Measurements from ENCODE around the gene PRKAG2.

PRKAG2 gene

GRCh38 chr7:151712810-151713125, 164.1 kb downstream of the PRKAG2 start:
- H3K27ac ChIP-seq = no peak overlapping the region
- no peak for TF ChIP-seq ZFX (IDR thresholded peaks at IDR 0.05; ENCODE audit: borderline replicate concordance)
- no peak for TF ChIP-seq CTCF (IDR thresholded peaks at IDR 0.05)

DNA sequence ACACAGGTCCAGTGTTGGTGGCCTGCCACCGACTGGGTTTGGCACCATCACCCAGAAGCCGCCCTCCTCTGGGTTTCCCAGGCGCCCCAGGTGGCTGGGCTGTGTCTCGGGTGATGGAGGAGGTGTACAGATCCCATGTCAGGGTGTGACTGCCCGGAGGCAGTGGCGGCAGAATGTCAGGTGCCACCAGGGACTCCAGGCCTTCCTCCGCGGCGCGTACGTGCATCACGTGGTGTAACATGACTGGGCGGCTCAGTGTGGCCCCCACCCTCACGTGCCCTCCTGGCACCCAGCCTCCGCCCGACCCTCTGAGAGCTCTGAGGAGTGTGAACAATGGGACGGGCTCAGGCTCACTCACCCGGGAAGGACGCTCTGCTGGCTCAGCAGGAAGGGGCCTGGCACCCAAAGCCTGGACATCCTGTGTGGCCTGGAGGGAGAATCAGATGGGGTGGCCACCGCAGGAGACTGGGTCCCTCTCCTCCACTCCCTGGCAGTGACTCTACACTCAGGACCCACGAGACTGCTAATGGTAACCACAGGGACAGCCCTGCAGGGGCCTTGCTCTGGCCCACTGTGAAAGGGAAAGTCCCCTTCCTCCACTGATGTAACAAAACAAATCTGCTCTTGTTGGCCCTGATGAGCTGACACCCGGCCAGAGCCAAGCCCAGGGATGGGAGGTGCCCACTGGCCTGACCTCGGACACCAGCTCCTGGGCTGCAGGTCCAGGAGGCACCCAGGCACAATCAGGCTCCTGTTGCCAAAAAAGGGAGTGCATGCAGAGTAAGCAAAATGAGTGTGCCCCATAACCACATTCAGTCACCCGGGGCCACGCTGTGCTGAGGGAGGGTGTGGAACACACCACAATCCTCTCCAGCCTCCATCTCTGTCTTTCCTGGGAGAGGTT, 164.8 kb downstream of the PRKAG2 start:
- H3K27ac ChIP-seq = no peak overlapping the region

GRCh38 chr7:151711435-151711872, 165.5 kb downstream of the PRKAG2 start:
- H3K27ac ChIP-seq = no peak overlapping the region
- TF ChIP-seq ZFX (IDR thresholded peaks at IDR 0.05; ENCODE audit: borderline replicate concordance) = no peak
- TF ChIP-seq CTCF (IDR thresholded peaks at IDR 0.05) = no peak

More for the DNA sequence above, 164.8 kb downstream of the PRKAG2 start:
- TF ChIP-seq CTCF (IDR thresholded peaks at IDR 0.05) (no peak), ZFX (IDR thresholded peaks at IDR 0.05; ENCODE audit: borderline replicate concordance) (no peak)

- H3K27ac ChIP-seq = no peak overlapping the region
- TF ChIP-seq CTCF (IDR thresholded peaks at IDR 0.05) (no peak), ZFX (IDR thresholded peaks at IDR 0.05; ENCODE audit: borderline replicate concordance) (no peak)
These were observed 166.1 kb downstream of the PRKAG2 start for GRCh38 chr7:151710646-151711434.

GRCh38 chr7:151710121-151710640, 166.7 kb downstream of the PRKAG2 start:
- no peak overlapping the region for H3K27ac ChIP-seq
- TF ChIP-seq CTCF (IDR thresholded peaks at IDR 0.05) (no peak), ZFX (IDR thresholded peaks at IDR 0.05; ENCODE audit: borderline replicate concordance) (no peak)

GRCh38 chr7:151709141-151710038, 167.5 kb downstream of the PRKAG2 start:
- H3K27ac ChIP-seq = no peak overlapping the region
- no peak for TF ChIP-seq ZFX (IDR thresholded peaks at IDR 0.05; ENCODE audit: borderline replicate concordance)
- TF ChIP-seq CTCF (IDR thresholded peaks at IDR 0.05) = no peak
